Activated CD8-positive, alpha-beta memory T cell treated with anti-CD3 and anti-CD28 coated beads, Interleukin-2, amount 10 ng/mL, durations not matched to agents 7 days and 5 days (primary cell): ENCODE data around the gene CCDC30. TPM values are rescaled to one million over a fixed set of nuclear protein-coding genes. Genes with fewer than 3 reads are reported as not detected.

Experiments used
- ATAC-seq: fragments of 150-1000 bp; cut with Tn5 transposase; one replicate; pipeline ENCODE4 v1.10.0; 2021; ENCODE audit warnings: moderate library complexity
- CTCF ChIA-PET: fragments of 350-600 bp; sonication (Branson Sonifier 250); formaldehyde crosslinking; loops from one replicate; lab custom pipeline; 2021; ENCODE audit warnings: antibody characterized with exemption; lab: Charles Lee
- DNase-seq: peaks from one replicate; pipeline ENCODE4 v3.0.0-alpha.2; 2020
- H3K27ac Mint-ChIP-seq: one replicate; pipeline ENCODE4 v1.8.0; 2021; ENCODE audit warnings: mild to moderate bottlenecking, mixed read lengths
- H3K27me3 Mint-ChIP-seq: one replicate; pipeline ENCODE4 v1.8.0; 2021; ENCODE audit warnings: mixed read lengths
- H3K36me3 Mint-ChIP-seq: one replicate; pipeline ENCODE4 v1.8.0; 2021; ENCODE audit warnings: mild to moderate bottlenecking, mixed read lengths
- H3K4me1 Mint-ChIP-seq: one replicate; pipeline ENCODE4 v1.8.0; 2021; ENCODE audit warnings: mixed read lengths
- H3K4me3 Mint-ChIP-seq: one replicate; pipeline ENCODE4 v1.8.0; 2021; ENCODE audit warnings: mild to moderate bottlenecking, moderate library complexity, mixed read lengths
- H3K9me3 Mint-ChIP-seq: one replicate; pipeline ENCODE4 v1.8.0; 2022; ENCODE audit warnings: low read depth, mixed read lengths
- total RNA-seq, 2 experiments: library from RNA; stranded (reverse); gene quantifications; one replicate each; pipeline ENCODE4 v1.2.3, GENCODE V29; 2021

Gene CCDC30
- total RNA-seq = 1 to 10 TPM; 1.5 to 2.9 TPM

- Mint-ChIP-seq H3K27me3 (peaks cover 4% of the 10 kb centered on the region), H3K9me3 (no peaks in the 10 kb centered on the region), H3K36me3 (peaks cover 27% of the 10 kb centered on the region), H3K4me1 (peaks cover 33% of the 10 kb centered on the region), H3K4me3 (peak within 1 kb of the TSS; percentile 69), H3K27ac (peak within 1 kb of the TSS; percentile 75)
- CTCF ChIA-PET = interaction anchor here (1.0 to 1.7 kb wide), 2 partner anchors 11 kb away, joined by 3 to 6 read pairs; no protein-coding TSS in a partner anchor
- ATAC-seq = peak; percentile 99
- peak; percentile 98 for DNase-seq
Observed at GRCh38 chr1:42462828-42463763, at the start of gene CCDC30. Gene CCDC30 (plus strand): TSS chr1:42463286. CDS start chr1:42480552, 17,266 bp downstream.

- CTCF ChIA-PET = no interaction called here
- no peaks in the 10 kb centered on the region for H3K4me1 Mint-ChIP-seq
- no peaks in the 10 kb centered on the region for H3K9me3 Mint-ChIP-seq
- H3K27ac Mint-ChIP-seq = no peak overlapping the region
- H3K4me3 Mint-ChIP-seq = no peak overlapping the region
- DNase-seq = no peak
- H3K27me3 Mint-ChIP-seq = peaks cover 2% of the 10 kb centered on the region
- H3K36me3 Mint-ChIP-seq = peaks cover 4% of the 10 kb centered on the region
- ATAC-seq = no peak
Observed at GRCh38 chr1:42414551-42415496, 48.3 kb upstream of the CCDC30 start.

- peaks cover 2% of the 10 kb centered on the region for H3K36me3 Mint-ChIP-seq
- no peak overlapping the region for H3K4me3 Mint-ChIP-seq
- CTCF ChIA-PET = no interaction called here
- ATAC-seq (no peak), DNase-seq (no peak)
- H3K27me3 Mint-ChIP-seq = peaks cover 5% of the 10 kb centered on the region
- H3K9me3 Mint-ChIP-seq = no peaks in the 10 kb centered on the region
- no peaks in the 10 kb centered on the region for H3K4me1 Mint-ChIP-seq
- no peak overlapping the region for H3K27ac Mint-ChIP-seq
Observed at GRCh38 chr1:42417166-42417565, 45.9 kb upstream of the CCDC30 start.

DNA sequence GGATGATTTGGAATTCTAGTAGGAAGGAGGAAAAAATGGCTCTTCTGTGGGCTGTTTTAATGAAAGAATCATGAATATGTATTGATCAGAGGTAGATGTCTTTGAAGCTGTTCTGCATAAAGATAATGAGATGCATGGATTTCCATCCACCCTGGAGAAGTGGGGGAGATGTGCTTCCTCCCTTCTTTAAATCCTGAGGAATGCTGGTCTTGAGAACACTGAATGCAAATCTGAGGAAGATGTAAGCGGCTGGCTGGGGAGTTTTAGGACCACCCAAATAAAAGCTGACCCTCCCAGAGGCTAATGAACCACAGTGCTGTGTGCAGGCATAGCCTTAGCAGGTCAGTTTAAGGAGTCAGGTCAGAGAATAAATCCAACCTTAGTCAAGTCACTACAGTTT, 44.6 kb upstream of the CCDC30 start:
- ATAC-seq (no peak), DNase-seq (no peak)
- H3K36me3 Mint-ChIP-seq = peaks cover 2% of the 10 kb centered on the region
- H3K4me1 Mint-ChIP-seq = no peaks in the 10 kb centered on the region
- no peak overlapping the region for H3K27ac Mint-ChIP-seq
- no peak overlapping the region for H3K4me3 Mint-ChIP-seq
- H3K27me3 Mint-ChIP-seq = peaks cover 5% of the 10 kb centered on the region
- H3K9me3 Mint-ChIP-seq = no peaks in the 10 kb centered on the region
- CTCF ChIA-PET = no interaction called here

DNA sequence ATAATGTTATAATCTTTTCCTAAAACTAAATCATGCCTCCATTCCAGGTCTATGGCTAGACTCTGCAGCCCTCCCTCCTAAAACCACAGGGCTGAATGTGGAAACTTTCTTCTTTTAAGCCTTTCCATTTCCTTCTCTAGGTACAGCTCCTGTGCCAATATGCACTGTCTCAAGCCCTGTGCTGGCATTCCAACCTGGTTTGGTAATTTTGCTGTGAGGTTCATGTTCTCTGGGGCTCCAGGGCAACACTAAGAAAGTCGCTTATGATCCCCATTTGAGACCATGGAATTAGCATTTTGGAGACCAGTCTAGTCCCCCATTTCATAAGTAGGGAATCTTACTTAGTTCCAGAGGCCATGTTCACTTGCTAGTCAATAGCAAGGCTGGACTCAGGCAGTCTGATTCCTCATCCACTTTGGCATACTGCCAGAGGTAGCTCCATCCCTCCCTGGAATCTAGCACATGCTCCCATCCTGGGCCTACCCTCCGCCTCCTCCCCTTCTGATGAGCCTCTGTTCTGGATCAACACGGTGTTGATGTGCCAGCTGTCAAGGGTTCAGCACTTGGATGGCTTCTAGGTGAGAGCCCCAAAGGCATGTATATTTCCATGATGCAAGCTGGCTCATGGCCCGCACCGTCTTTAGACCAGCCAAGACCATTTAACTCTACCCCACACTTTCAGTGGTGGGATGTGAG, 43.8 kb upstream of the CCDC30 start:
- peaks cover 5% of the 10 kb centered on the region for H3K27me3 Mint-ChIP-seq
- ATAC-seq (no peak), DNase-seq (no peak)
- H3K36me3 Mint-ChIP-seq = peaks cover 2% of the 10 kb centered on the region
- H3K27ac Mint-ChIP-seq = no peak overlapping the region
- H3K9me3 Mint-ChIP-seq = no peaks in the 10 kb centered on the region
- CTCF ChIA-PET = no interaction called here
- H3K4me3 Mint-ChIP-seq = no peak overlapping the region
- no peaks in the 10 kb centered on the region for H3K4me1 Mint-ChIP-seq

DNA sequence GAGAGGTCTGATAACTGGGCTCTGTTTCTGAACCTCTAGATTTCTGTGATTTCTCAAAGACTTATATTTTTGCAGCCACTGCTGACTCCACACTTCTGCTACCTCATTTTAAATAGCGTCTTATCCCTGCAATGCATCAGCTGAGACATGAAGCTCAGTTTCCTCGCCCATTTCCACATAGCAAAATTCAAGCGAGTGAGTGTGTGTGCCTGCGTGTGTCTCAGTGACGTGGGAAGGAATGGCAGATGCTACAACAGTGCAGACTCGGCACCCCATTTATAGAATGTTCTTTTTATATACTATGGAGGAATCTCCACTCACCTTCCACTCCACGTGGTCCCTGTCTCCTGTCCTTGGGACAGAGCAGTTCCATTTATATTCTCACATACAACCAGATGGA, 43.0 kb upstream of the CCDC30 start:
- ATAC-seq = no peak
- no peak overlapping the region for H3K27ac Mint-ChIP-seq

DNA sequence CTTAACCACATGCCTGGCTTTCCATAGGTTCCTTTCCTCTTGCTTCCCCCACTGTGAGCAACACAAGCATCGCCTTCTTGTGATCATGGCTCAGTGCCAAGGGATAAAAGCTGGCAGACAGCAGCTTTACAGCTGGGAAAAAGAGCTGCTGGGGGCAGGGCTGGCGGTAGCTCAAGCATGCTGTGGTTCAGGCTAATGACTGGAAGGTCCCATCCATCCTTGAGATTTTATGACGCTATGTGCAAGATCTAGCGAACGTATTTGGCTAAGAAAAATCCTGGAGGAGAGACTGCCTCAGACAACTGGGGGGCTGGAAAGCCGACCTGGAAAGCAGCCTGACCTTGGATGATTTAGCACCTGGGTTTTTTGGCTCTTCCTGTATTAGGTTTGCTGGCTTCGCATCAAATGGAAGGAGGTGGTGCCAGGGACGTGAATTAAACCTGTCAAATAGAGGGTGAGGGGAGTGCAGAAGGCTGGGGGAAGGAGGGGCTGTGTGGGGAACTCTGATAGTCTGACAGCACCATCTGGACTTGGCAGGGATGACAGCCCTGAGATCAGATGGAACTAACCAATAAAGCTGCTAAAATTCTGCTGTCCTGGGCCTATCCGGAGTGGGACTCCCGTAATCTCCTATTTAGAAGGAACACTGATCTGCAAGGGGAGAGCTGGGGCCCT, 42.0 kb upstream of the CCDC30 start:
- Mint-ChIP-seq H3K9me3 (no peaks in the 10 kb centered on the region), H3K36me3 (no peaks in the 10 kb centered on the region), H3K4me1 (no peaks in the 10 kb centered on the region), H3K27me3 (peaks cover 3% of the 10 kb centered on the region), H3K4me3 (no peak overlapping the region), H3K27ac (no peak overlapping the region)
- CTCF ChIA-PET = interaction anchor here (1.5 kb wide), 1 partner anchor 13 kb away, joined by 3 read pairs; no protein-coding TSS in a partner anchor
- ATAC-seq = no peak
- DNase-seq = no peak

More for the DNA sequence above, 43.0 kb upstream of the CCDC30 start:
- CTCF ChIA-PET = no interaction called here
- DNase-seq = no peak
- H3K9me3 Mint-ChIP-seq = no peaks in the 10 kb centered on the region
- no peaks in the 10 kb centered on the region for H3K36me3 Mint-ChIP-seq
- no peak overlapping the region for H3K4me3 Mint-ChIP-seq
- H3K27me3 Mint-ChIP-seq = peaks cover 3% of the 10 kb centered on the region
- H3K4me1 Mint-ChIP-seq = no peaks in the 10 kb centered on the region

DNA sequence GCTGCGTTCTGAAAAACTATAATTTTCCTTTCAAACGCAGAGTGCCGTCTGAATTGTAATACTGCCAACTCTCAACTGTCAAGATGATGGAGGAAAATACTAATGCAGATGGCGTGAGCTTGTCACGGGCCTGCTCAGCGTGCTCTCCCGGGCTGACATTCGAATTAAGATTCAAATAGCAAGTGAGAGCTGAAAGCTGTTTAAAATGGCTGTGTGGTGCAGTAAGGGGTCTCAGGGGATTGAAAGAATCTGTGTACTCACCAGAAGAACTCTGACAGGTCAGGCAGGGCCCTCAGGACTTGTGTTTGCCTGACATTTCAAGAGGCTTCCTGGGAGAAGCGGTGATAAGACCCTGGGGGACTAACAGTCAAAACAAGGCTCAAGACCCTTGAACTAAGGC, 40.3 kb upstream of the CCDC30 start:
- Mint-ChIP-seq H3K36me3 (no peaks in the 10 kb centered on the region), H3K27ac (no peak overlapping the region), H3K4me3 (no peak overlapping the region), H3K27me3 (peaks cover 3% of the 10 kb centered on the region), H3K9me3 (no peaks in the 10 kb centered on the region), H3K4me1 (no peaks in the 10 kb centered on the region)
- CTCF ChIA-PET = interaction anchor here (1.5 kb wide), 1 partner anchor 11 kb away, joined by 3 read pairs; no protein-coding TSS in a partner anchor
- DNase-seq (no peak), ATAC-seq (no peak)

DNA sequence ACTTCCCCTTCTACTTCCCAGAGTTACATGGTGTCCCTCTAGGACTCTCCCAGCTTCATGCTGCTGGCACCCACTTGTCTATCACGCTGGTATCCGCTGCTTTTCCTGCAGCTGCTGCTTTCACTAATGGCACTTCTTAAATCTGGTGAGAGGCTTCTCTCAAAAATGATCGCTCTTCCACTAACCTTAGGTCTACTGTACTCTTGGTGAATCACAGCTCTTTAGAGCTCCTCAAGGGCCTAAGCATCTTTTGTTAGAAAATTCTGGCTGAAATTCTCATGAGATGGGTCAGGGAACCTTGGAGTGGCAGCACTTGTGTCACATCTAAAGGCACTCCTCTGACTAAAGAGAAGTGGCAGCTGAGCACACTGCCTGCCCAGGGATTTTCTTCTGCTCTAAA, 39.4 kb upstream of the CCDC30 start:
- DNase-seq (no peak), ATAC-seq (no peak)
- CTCF ChIA-PET = no interaction called here
- Mint-ChIP-seq H3K4me3 (no peak overlapping the region), H3K4me1 (no peaks in the 10 kb centered on the region), H3K9me3 (no peaks in the 10 kb centered on the region), H3K36me3 (no peaks in the 10 kb centered on the region), H3K27me3 (peaks cover 3% of the 10 kb centered on the region), H3K27ac (no peak overlapping the region)

DNA sequence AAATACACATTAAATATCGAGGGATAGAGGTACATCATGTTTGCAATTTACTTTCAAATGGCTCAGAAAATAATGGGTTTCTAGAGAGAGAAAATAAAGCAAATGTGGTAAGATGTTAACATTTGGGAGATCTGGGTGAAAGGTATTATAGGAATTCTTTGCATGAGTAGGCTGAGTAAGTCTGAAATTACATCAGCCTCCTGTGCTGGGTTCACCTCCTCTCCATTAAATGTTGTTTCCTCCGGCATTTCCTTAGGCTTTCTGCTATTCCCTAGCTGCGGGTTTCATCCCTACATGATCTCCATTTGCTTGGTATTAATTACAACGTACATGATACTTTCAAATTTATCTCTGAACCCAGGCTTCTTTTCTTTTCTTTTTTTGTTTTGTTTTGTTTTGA, 38.9 kb upstream of the CCDC30 start:
- Mint-ChIP-seq H3K27me3 (peaks cover 3% of the 10 kb centered on the region), H3K36me3 (no peaks in the 10 kb centered on the region), H3K9me3 (no peaks in the 10 kb centered on the region), H3K27ac (no peak overlapping the region), H3K4me1 (no peaks in the 10 kb centered on the region), H3K4me3 (no peak overlapping the region)
- CTCF ChIA-PET = no interaction called here
- DNase-seq (no peak), ATAC-seq (no peak)

GRCh38 chr1:42427240-42427639, 35.8 kb upstream of the CCDC30 start:
- no peaks in the 10 kb centered on the region for H3K27me3 Mint-ChIP-seq
- H3K36me3 Mint-ChIP-seq = no peaks in the 10 kb centered on the region
- ATAC-seq = no peak
- H3K27ac Mint-ChIP-seq = no peak overlapping the region
- H3K4me1 Mint-ChIP-seq = no peaks in the 10 kb centered on the region
- no peaks in the 10 kb centered on the region for H3K9me3 Mint-ChIP-seq
- DNase-seq = no peak
- H3K4me3 Mint-ChIP-seq = no peak overlapping the region
- CTCF ChIA-PET = no interaction called here

DNA sequence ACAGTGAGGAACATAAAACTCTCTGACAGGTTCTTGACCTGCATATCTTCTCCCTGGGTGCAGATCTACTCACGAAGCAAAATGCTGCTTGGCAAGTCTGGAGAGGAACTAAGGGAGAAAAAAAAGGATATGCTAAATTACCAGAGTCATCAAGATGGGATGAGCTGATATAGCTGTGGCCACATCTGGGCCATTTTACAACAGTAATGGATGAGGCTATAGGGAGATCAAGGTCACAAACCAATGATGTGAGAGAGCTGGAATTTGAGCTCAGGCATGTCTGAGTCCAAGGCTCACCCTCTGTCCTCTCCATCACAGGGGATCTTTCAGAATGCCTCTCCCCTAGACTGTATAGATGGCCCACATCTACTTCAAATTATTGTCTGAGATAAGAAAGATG, 33.5 kb upstream of the CCDC30 start:
- Mint-ChIP-seq H3K4me1 (no peaks in the 10 kb centered on the region), H3K4me3 (no peak overlapping the region), H3K9me3 (no peaks in the 10 kb centered on the region), H3K27ac (no peak overlapping the region), H3K36me3 (no peaks in the 10 kb centered on the region), H3K27me3 (no peaks in the 10 kb centered on the region)
- DNase-seq = no peak
- ATAC-seq = no peak
- CTCF ChIA-PET = no interaction called here
